ENCODE results near the gene GABARAP. TPM values are rescaled to one million over a fixed set of nuclear protein-coding genes. Genes with fewer than 3 reads are reported as not detected.

Gene GABARAP
- total and polyA plus RNA-seq, 2 experiments from 2014 or later, result 355 to 847 TPM

- Histone ChIP-seq H3K9me2 (ENCODE audit: insufficient read depth) (no peaks in the 10 kb centered on the region), H3F3A (ENCODE audit: insufficient read depth) (peaks cover 15% of the 10 kb centered on the region), H2AFZ (no peak overlapping the region), H3K36me3 (ENCODE audit: low read depth) (no peaks in the 10 kb centered on the region), H3K9me3 (ENCODE audit: low read depth) (no peaks in the 10 kb centered on the region), H3K27me3 (replicated peaks; ENCODE audit: insufficient read depth) (no peaks in the 10 kb centered on the region), H3K9ac (peak overlapping the region; percentile 47), H4K20me1 (ENCODE audit: insufficient read depth) (no peaks in the 10 kb centered on the region), H3K4me3 (peak overlapping the region; percentile 76), H3K4me2 (ENCODE audit: unreplicated experiment) (peak overlapping the region; percentile 74), H3K27ac (peak overlapping the region; percentile 85), H3K79me2 (ENCODE audit: insufficient read depth) (peaks cover 62% of the 10 kb centered on the region), H3K4me1 (ENCODE audit: insufficient read depth) (peaks cover 34% of the 10 kb centered on the region)
- in situ Hi-C loops (cut with MboI), result no loop called here
- WGBS, 2 experiments (ENCODE audit: low coverage in 1 of 2, low lambda C conversion rate in 2 of 2, missing lambda C conversion rate in 2 of 2), result 7 to 8% methylated on average over 8 to 9 of the region's 9 CpGs
- DNase-seq, result no peak
- no peak for TF ChIP-seq EZH2 (IDR thresholded peaks at IDR 0.05; ENCODE audit: insufficient read depth, poor library complexity, severe bottlenecking)
- TF ChIP-seq EZH2phosphoT487 (IDR thresholded peaks at IDR 0.05; ENCODE audit: insufficient read depth, low read depth), result no peak
These were observed 27.1 kb downstream of the GABARAP start for GRCh38 chr17:7215136-7215638.

DNA sequence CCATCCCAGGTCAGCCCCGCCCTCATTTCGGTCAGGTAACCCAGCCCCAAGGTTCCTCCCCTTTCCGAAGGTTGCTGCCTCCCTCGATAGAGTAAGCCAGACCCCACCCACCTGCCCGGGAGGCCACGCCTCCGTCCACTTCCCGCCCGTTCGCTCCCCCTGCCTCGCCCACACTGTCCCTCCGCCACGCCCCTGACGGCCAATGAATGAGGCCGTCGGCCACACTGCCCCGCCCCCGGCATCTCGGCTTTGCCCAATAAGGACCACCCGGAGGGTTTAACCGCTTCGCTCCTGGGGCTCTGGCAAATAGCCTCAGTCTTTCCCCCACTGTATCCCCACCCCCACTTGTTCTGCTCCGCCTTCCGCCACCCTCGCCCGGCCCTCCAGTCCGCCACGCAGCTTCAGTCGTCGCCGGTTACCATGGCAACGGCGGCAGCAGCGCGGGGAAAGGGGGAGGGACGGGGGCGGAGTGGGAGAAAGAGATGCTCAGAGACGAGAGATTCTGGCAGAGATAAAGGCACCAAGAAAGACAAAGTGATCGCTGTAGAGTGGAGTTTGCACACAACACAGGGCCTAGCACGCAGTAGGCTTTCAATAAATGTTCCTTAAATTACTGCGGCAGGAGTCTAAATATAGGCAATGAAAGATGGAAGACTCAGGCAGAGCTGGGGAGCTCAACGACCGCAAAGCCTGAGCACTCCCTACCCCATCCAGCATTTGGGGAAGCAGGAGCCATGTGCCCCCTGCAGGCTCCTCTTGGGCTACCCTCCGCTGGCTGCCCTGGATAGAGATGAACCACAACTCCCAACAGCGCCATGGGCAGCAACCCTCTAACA is 27.7 kb downstream of the GABARAP start:
- 0 to 1% methylated on average over 37 to 45 of the region's 45 CpGs for WGBS, 2 experiments (ENCODE audit: low coverage in 1 of 2, low lambda C conversion rate in 2 of 2, missing lambda C conversion rate in 2 of 2)
- Histone ChIP-seq H3K27me3 (replicated peaks; ENCODE audit: insufficient read depth) (no peaks in the 10 kb centered on the region), H3K9me3 (ENCODE audit: low read depth) (no peaks in the 10 kb centered on the region), H3K27ac (peak overlapping the region; percentile 85), H3K4me3 (peak overlapping the region; percentile 76), H3K36me3 (ENCODE audit: low read depth) (no peaks in the 10 kb centered on the region), H3K9ac (peak overlapping the region; percentile 77), H3K4me1 (ENCODE audit: insufficient read depth) (peaks cover 34% of the 10 kb centered on the region), H3K4me2 (ENCODE audit: unreplicated experiment) (peak overlapping the region; percentile 80), H4K20me1 (ENCODE audit: insufficient read depth) (no peaks in the 10 kb centered on the region), H2AFZ (peak overlapping the region; percentile 9; the same call in 1 of the 2 replicates), H3K79me2 (ENCODE audit: insufficient read depth) (peaks cover 66% of the 10 kb centered on the region), H3F3A (ENCODE audit: insufficient read depth) (peaks cover 15% of the 10 kb centered on the region), H3K9me2 (ENCODE audit: insufficient read depth) (no peaks in the 10 kb centered on the region)
- in situ Hi-C loops (cut with MboI), result no loop called here
- TF ChIP-seq EZH2 (IDR thresholded peaks at IDR 0.05; ENCODE audit: insufficient read depth, poor library complexity, severe bottlenecking) (no peak), EZH2phosphoT487 (IDR thresholded peaks at IDR 0.05; ENCODE audit: insufficient read depth, low read depth) (no peak)
- DNase-seq, result peak; percentile 98

DNA sequence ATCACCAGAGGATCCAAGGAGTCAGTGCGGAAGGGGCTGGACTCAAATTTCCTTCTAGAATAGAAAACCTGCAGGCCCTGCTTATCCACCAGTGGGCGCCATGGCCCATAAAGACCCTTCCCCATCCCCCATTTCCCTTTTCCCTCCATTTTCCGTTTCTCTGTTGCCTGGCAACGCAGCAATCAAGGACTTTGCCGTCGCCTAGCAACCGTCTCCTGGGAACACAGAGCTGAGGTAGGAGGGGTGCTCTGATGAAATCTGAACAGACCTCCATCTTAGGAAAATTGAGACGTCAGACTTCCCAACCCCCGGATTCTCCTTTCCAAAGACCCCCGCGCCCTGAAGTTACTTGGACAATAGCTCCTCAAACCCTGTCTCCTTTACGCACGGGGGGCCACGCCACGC is 28.4 kb downstream of the GABARAP start:
- in situ Hi-C loops (cut with MboI), result no loop called here
- H3K9me3 ChIP-seq (ENCODE audit: low read depth), result no peaks in the 10 kb centered on the region
- H3K36me3 ChIP-seq (ENCODE audit: low read depth), result no peaks in the 10 kb centered on the region
- peaks cover 15% of the 10 kb centered on the region for H3F3A ChIP-seq (ENCODE audit: insufficient read depth)
- no peak overlapping the region for H2AFZ ChIP-seq
- H3K27ac ChIP-seq, result peak overlapping the region; percentile 85
- peaks cover 27% of the 10 kb centered on the region for H3K4me1 ChIP-seq (ENCODE audit: insufficient read depth)
- no peaks in the 10 kb centered on the region for H4K20me1 ChIP-seq (ENCODE audit: insufficient read depth)
- peak overlapping the region; percentile 77 for H3K9ac ChIP-seq
- H3K79me2 ChIP-seq (ENCODE audit: insufficient read depth), result peaks cover 72% of the 10 kb centered on the region
- H3K27me3 ChIP-seq (replicated peaks; ENCODE audit: insufficient read depth), result no peaks in the 10 kb centered on the region
- WGBS, 2 experiments (ENCODE audit: low coverage in 1 of 2, low lambda C conversion rate in 2 of 2, missing lambda C conversion rate in 2 of 2), result 6 to 7% methylated on average over 15 of the region's 15 CpGs
- H3K4me3 ChIP-seq, result peak overlapping the region; percentile 76
- peak overlapping the region; percentile 80 for H3K4me2 ChIP-seq (ENCODE audit: unreplicated experiment)
- DNase-seq, result peak; percentile 86
- H3K9me2 ChIP-seq (ENCODE audit: insufficient read depth), result no peaks in the 10 kb centered on the region
- TF ChIP-seq EZH2 (IDR thresholded peaks at IDR 0.05; ENCODE audit: insufficient read depth, poor library complexity, severe bottlenecking) (no peak), EZH2phosphoT487 (IDR thresholded peaks at IDR 0.05; ENCODE audit: insufficient read depth, low read depth) (no peak)

DNA sequence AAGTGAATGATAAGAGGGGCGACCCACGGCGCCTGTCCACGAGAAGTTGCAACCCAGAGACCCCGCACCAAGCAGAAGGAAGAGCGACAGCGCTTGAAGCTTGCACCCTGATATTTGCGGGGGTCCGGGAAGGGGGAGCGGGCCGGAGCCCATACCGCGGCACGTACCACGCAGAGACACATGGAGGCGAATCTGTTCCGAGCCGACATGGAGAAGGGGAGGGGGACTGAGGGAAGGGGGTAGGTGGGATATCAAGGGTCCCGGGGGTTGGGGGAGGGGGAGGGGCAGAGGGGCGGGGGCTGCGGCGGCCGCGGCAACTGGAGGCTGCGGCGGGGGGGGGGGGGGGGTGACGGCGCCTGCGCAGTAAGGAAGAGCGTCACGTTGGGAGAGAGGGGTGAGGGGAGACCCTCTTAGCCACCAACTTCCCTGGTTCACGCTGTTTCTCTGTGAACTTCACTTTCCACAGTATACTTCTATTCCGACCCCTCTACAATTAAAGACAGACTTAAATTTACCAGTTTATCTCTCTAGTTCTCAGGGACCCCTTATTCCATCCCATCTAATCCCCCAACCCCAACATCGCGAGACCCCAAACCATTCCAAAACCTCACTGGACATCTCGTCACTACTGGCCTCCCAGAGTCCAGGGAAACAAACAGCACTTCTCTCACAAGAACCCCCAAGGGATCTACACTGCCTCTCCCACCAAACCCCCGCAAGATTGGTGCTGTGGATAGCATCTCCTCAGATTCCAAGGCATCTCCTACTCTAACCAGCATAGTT is 30.6 kb downstream of the GABARAP start:
- WGBS, 2 experiments (ENCODE audit: low coverage in 1 of 2, low lambda C conversion rate in 2 of 2, missing lambda C conversion rate in 2 of 2), result 46 to 64% methylated on average over 17 to 37 of the region's 37 CpGs
- Histone ChIP-seq H3K36me3 (ENCODE audit: low read depth) (no peaks in the 10 kb centered on the region), H3K27me3 (replicated peaks; ENCODE audit: insufficient read depth) (no peaks in the 10 kb centered on the region), H3K9me3 (ENCODE audit: low read depth) (no peaks in the 10 kb centered on the region), H3K4me3 (no peak overlapping the region), H3K9me2 (ENCODE audit: insufficient read depth) (no peaks in the 10 kb centered on the region), H3K4me2 (ENCODE audit: unreplicated experiment) (no peak overlapping the region), H2AFZ (no peak overlapping the region), H4K20me1 (ENCODE audit: insufficient read depth) (no peaks in the 10 kb centered on the region; the same call in 1 of the 2 replicates), H3K9ac (no peak overlapping the region), H3K27ac (no peak overlapping the region), H3K79me2 (ENCODE audit: insufficient read depth) (peaks cover 85% of the 10 kb centered on the region), H3K4me1 (ENCODE audit: insufficient read depth) (peaks cover 26% of the 10 kb centered on the region), H3F3A (ENCODE audit: insufficient read depth) (peaks cover 15% of the 10 kb centered on the region)
- TF ChIP-seq EZH2 (IDR thresholded peaks at IDR 0.05; ENCODE audit: insufficient read depth, poor library complexity, severe bottlenecking) (no peak), EZH2phosphoT487 (IDR thresholded peaks at IDR 0.05; ENCODE audit: insufficient read depth, low read depth) (no peak)
- in situ Hi-C loops (cut with MboI), result no loop called here
- DNase-seq, result no peak
